Trophoblast cell (in vitro differentiated cells and primary cell): ENCODE results near the gene DOK5.
A peak's percentile ranks its signal among the peaks of the same experiment; 100 is the strongest.

Experiments used
- DNase-seq, 2 donors: peaks; one replicate each; pipeline ENCODE4 v3.0.0-alpha.2; 2016
- H2AFZ ChIP-seq: 2 replicates; pipeline ENCODE4 v1.6.1; 2013; ENCODE audit warnings: low read length, moderate library complexity, mild to moderate bottlenecking; ENCODE audit not compliant: insufficient read depth, poor library complexity
- H2AK5ac ChIP-seq: 2 replicates; pipeline ENCODE4 v1.6.1; 2013; ENCODE audit warnings: mild to moderate bottlenecking, low read length
- H2BK120ac ChIP-seq: 2 replicates; pipeline ENCODE4 v1.6.1; 2013; ENCODE audit warnings: low read length, mild to moderate bottlenecking, moderate library complexity; ENCODE audit not compliant: insufficient read depth, poor library complexity
- H2BK12ac ChIP-seq: 2 replicates; pipeline ENCODE4 v1.6.1; 2013; ENCODE audit warnings: mild to moderate bottlenecking, low read length, moderate library complexity
- H2BK5ac ChIP-seq: 2 replicates; pipeline ENCODE4 v1.6.1; 2013; ENCODE audit warnings: low read length, low read depth, moderate library complexity, mild to moderate bottlenecking; ENCODE audit not compliant: poor library complexity
- H3K14ac ChIP-seq: 2 replicates; pipeline ENCODE4 v1.6.1; 2013; ENCODE audit warnings: mild to moderate bottlenecking, low read length
- H3K18ac ChIP-seq: 2 replicates; pipeline ENCODE4 v1.6.1; 2013; ENCODE audit warnings: mild to moderate bottlenecking, low read length
- H3K23ac ChIP-seq: 2 replicates; pipeline ENCODE4 v1.6.1; 2013; ENCODE audit warnings: low read length
- H3K27ac ChIP-seq: 2 replicates; pipeline ENCODE4 v1.5.1; 2013; ENCODE audit warnings: low read depth, mild to moderate bottlenecking, inconsistent platforms, low read length, moderate library complexity
- H3K27me3 ChIP-seq: 2 replicates; pipeline ENCODE4 v1.6.1; 2013; ENCODE audit warnings: inconsistent platforms, mild to moderate bottlenecking, low read length, moderate library complexity; ENCODE audit not compliant: insufficient read depth
- H3K36me3 ChIP-seq, 2 experiments: 1 replicate in 1 of 2; 2 replicates in 1 of 2; pipeline ENCODE4 v1.6.1; 2013; ENCODE audit warnings: low read length in 2 of 2, mild to moderate bottlenecking in 2 of 2, moderate library complexity in 1 of 2; ENCODE audit not compliant: insufficient read depth in 2 of 2, control insufficient read depth in 1 of 2
- H3K4ac ChIP-seq: 2 replicates; pipeline ENCODE4 v1.6.1; 2013; ENCODE audit warnings: low read depth, mild to moderate bottlenecking, low read length, moderate library complexity
- H3K4me1 ChIP-seq, 2 experiments: 1 replicate in 1 of 2; 2 replicates in 1 of 2; pipeline ENCODE4 v1.6.1; 2013; ENCODE audit warnings: low read length in 2 of 2, mild to moderate bottlenecking in 2 of 2, moderate library complexity in 1 of 2; ENCODE audit not compliant: insufficient read depth in 2 of 2, control insufficient read depth in 1 of 2
- H3K4me2 ChIP-seq: 2 replicates; pipeline ENCODE4 v1.6.1; 2013; ENCODE audit warnings: inconsistent platforms, mild to moderate bottlenecking, low read length, moderate library complexity
- H3K4me3 ChIP-seq: 2 replicates; pipeline ENCODE4 v1.5.1; 2013; ENCODE audit warnings: mild to moderate bottlenecking, low read depth, low read length, inconsistent platforms
- H3K79me1 ChIP-seq: one replicate; pipeline ENCODE4 v1.6.1; 2013; ENCODE audit warnings: low read length
- H3K79me2 ChIP-seq: 2 replicates; pipeline ENCODE4 v1.6.1; 2013; ENCODE audit warnings: low read length, mild to moderate bottlenecking; ENCODE audit not compliant: control insufficient read depth, insufficient read depth, poor library complexity
- H3K9ac ChIP-seq: 2 replicates; pipeline ENCODE4 v1.6.1; 2013; ENCODE audit warnings: mild to moderate bottlenecking, low read length
- H3K9me3 ChIP-seq: 2 replicates; pipeline ENCODE4 v1.6.1; 2013; ENCODE audit warnings: low read depth, mild to moderate bottlenecking, control low read depth, inconsistent platforms, low read length; ENCODE audit not compliant: insufficient read depth
- H4K12ac ChIP-seq: 2 replicates; pipeline ENCODE4 v1.6.1; 2013; ENCODE audit warnings: low read depth, mild to moderate bottlenecking, low read length, moderate library complexity
- H4K8ac ChIP-seq: 2 replicates; pipeline ENCODE4 v1.6.1; 2013; ENCODE audit warnings: low read depth, mild to moderate bottlenecking, low read length, moderate library complexity
- H4K91ac ChIP-seq: one replicate; pipeline ENCODE4 v1.6.1; 2013; ENCODE audit warnings: low read depth, mild to moderate bottlenecking, low read length, moderate library complexity
- WGBS: extraction: QIAGEN DNeasy Blood & Tissue Kit; methylation state at CpG from one replicate; pipeline ENCODE4 v1.1.7; 2013; ENCODE audit warnings: missing lambda C conversion rate; ENCODE audit not compliant: insufficient read length, insufficient coverage; ENCODE audit errors: extremely low coverage; 5-methylcytosine and 5-hydroxymethylcytosine counted together

The DOK5 gene

DNA sequence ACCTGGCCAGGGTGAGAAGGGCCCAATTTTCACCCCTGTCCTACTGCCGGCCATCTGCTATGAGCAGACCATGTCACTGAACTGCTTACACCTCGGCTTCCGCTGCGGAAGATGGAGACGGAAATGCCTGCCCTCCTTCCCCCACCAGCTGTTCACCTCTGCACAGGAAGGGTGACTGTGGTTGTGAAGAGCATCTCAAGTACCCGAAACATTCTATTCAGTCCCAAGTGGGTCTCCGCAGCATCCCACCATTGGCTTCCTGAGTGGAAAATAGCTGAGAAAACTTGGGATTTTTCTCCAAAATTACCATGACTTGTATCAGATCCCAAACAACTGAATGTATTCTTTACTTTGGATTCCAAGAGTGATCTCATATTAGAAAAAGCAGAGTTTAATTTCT, 16.1 kb downstream of the DOK5 start:
- Histone ChIP-seq H3K4me2 (no peak overlapping the region), H3K14ac (no peak overlapping the region), H2BK5ac (no peak overlapping the region), H3K23ac (no peak overlapping the region), H3K79me2 (peaks cover 2% of the 10 kb centered on the region), H2AFZ (no peak overlapping the region), H4K91ac (no peak overlapping the region), H3K27me3 (no peaks in the 10 kb centered on the region), H3K18ac (no peak overlapping the region), H3K9ac (peak overlapping the region; percentile 45), H2AK5ac (no peak overlapping the region), H2BK120ac (no peak overlapping the region), H3K4me3 (no peak overlapping the region), H3K27ac (no peak overlapping the region), H3K79me1 (no peaks in the 10 kb centered on the region), H4K8ac (no peak overlapping the region), H2BK12ac (no peak overlapping the region), H3K9me3 (no peaks in the 10 kb centered on the region), H3K4ac (no peak overlapping the region), H3K4me1 (no peaks in the 10 kb centered on the region), H4K12ac (no peak overlapping the region), H3K36me3 (no peaks in the 10 kb centered on the region)
- WGBS, result no CpG with 5 or more reads among the region's 7 CpGs
- no peak for DNase-seq

DNA sequence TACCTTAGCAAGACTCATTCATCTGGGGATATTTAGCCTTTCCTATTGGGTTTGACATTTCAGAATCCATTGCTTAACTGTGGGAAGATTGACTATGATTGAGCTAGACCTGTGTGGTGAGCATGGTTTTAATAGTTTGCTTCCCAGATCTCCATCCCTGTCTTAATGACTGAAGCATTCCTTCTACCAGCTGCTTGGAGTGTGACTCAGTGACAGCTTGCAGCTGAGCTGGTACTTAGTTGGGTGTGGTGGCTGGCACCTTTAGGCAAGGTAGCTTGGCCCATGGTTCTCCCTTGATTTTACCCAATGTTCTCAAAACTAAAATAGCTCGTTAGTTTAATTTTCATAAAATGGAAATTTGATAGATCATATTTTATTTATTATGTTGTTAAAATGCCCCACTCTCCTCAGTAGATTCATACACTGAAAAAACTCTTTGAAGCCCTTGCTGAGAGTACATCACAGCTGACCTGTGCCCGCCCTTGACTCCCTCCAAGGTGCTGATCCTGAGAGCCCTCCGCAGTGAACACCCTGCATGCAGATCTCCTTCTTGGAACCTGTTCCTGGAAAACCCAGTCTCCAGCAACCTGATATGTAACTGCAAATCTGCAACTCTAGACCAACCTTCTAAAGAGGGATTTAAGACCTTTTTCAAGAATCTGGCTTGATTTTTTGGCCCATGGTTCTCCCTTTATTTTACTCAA, 19.1 kb downstream of the DOK5 start:
- DNase-seq, result peak in 1 of 2 donors; percentile 34
- WGBS, result no CpG with 5 or more reads among the region's 3 CpGs

DNA sequence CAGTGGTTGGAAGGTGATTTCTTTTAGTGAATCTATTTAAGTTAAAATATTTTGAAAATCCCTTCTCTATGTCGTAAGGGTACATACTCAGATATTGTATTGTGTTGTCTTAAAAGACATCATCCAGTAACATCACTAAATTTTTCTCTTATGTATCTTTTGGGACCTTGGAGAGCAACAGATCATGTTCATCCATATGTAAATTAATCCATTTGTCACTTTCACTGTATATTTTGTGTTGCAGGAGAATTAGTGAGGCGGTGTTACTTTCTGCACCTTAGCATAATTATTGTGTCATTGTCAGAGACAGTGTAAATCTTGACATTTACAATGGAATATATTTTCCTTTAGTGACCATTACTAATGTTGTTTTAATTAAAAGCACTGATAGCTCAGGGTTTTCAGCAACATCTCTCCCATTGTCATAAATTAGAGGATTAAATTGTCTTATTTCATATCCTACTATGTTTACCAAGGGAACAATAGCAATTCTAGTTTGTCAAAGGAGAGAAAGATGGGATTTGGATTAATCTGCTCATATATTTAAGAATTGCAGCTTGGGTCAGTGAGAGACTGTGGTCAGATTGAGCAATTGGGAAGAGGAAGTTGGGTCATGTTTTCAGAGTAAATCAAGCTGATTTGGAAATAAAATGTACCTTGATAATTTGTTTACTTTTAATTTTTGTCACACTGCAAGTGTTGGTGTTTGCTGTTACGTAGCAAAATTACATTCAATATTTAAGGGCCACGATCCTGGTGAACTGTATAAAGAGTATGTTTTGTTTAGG, 22.7 kb downstream of the DOK5 start:
- no peak overlapping the region for H2BK5ac ChIP-seq

More for the DNA sequence above, 19.1 kb downstream of the DOK5 start:
- no peak overlapping the region for H2BK120ac ChIP-seq
- H4K8ac ChIP-seq, result no peak overlapping the region
- no peak overlapping the region for H3K4me3 ChIP-seq
- no peak overlapping the region for H3K18ac ChIP-seq
- no peak overlapping the region for H4K12ac ChIP-seq
- no peak overlapping the region for H3K4me2 ChIP-seq
- no peaks in the 10 kb centered on the region for H3K27me3 ChIP-seq
- no peak overlapping the region for H3K27ac ChIP-seq
- peaks cover 2% of the 10 kb centered on the region for H3K79me2 ChIP-seq
- no peak overlapping the region for H2AK5ac ChIP-seq
- H3K14ac ChIP-seq, result no peak overlapping the region
- H2BK5ac ChIP-seq, result no peak overlapping the region
- no peak overlapping the region for H3K4ac ChIP-seq
- H3K9ac ChIP-seq, result no peak overlapping the region
- no peak overlapping the region for H2AFZ ChIP-seq
- no peaks in the 10 kb centered on the region for H3K36me3 ChIP-seq
- H3K9me3 ChIP-seq, result no peaks in the 10 kb centered on the region
- H3K4me1 ChIP-seq, result no peaks in the 10 kb centered on the region
- no peaks in the 10 kb centered on the region for H3K79me1 ChIP-seq
- no peak overlapping the region for H4K91ac ChIP-seq
- no peak overlapping the region for H2BK12ac ChIP-seq
- no peak overlapping the region for H3K23ac ChIP-seq

GRCh38 chr20:54499111-54499510, 23.7 kb downstream of the DOK5 start:
- Histone ChIP-seq H4K8ac (no peak overlapping the region), H3K79me2 (no peaks in the 10 kb centered on the region), H3K9ac (no peak overlapping the region), H3K27ac (no peak overlapping the region), H4K12ac (no peak overlapping the region), H3K14ac (no peak overlapping the region), H2BK120ac (no peak overlapping the region), H2BK5ac (no peak overlapping the region), H3K27me3 (no peaks in the 10 kb centered on the region), H2BK12ac (no peak overlapping the region), H3K4me1 (no peaks in the 10 kb centered on the region), H2AK5ac (no peak overlapping the region), H3K23ac (no peak overlapping the region), H3K4ac (no peak overlapping the region), H3K79me1 (no peaks in the 10 kb centered on the region), H3K4me3 (no peak overlapping the region), H3K36me3 (peaks cover 0 to 2% of the 10 kb centered on the region in 2 experiments), H3K18ac (no peak overlapping the region), H3K4me2 (no peak overlapping the region), H3K9me3 (peaks cover 2% of the 10 kb centered on the region), H2AFZ (no peak overlapping the region), H4K91ac (no peak overlapping the region)
- no peak for DNase-seq
- WGBS, result no CpG with 5 or more reads among the region's 1 CpG

More for the DNA sequence above, 22.7 kb downstream of the DOK5 start:
- no peak overlapping the region for H3K4ac ChIP-seq
- peaks cover under 1% of the 10 kb centered on the region for H3K79me2 ChIP-seq
- no peak overlapping the region for H4K91ac ChIP-seq
- no peaks in the 10 kb centered on the region for H3K9me3 ChIP-seq
- H3K23ac ChIP-seq, result no peak overlapping the region
- H3K27me3 ChIP-seq, result no peaks in the 10 kb centered on the region
- H2AK5ac ChIP-seq, result no peak overlapping the region
- H3K14ac ChIP-seq, result no peak overlapping the region
- H2AFZ ChIP-seq, result no peak overlapping the region
- no peak for DNase-seq
- H3K79me1 ChIP-seq, result no peaks in the 10 kb centered on the region
- H3K18ac ChIP-seq, result no peak overlapping the region
- no peak overlapping the region for H4K8ac ChIP-seq
- no peak overlapping the region for H2BK120ac ChIP-seq
- H4K12ac ChIP-seq, result no peak overlapping the region
- no peak overlapping the region for H2BK12ac ChIP-seq
- H3K9ac ChIP-seq, result no peak overlapping the region
- H3K4me2 ChIP-seq, result no peak overlapping the region
- H3K36me3 ChIP-seq, result no peaks in the 10 kb centered on the region
- WGBS, result no CpG with 5 or more reads among the region's 4 CpGs
- no peak overlapping the region for H3K27ac ChIP-seq
- H3K4me1 ChIP-seq, result no peaks in the 10 kb centered on the region
- H3K4me3 ChIP-seq, result no peak overlapping the region
